CD14-positive monocyte (primary cell): ENCODE results near the gene ZNF202. TPM values are rescaled to one million over a fixed set of nuclear protein-coding genes. Genes with fewer than 3 reads are reported as not detected.

Experiments
- DNase-seq, 3 donors: peaks; one replicate each; pipeline ENCODE4 v3.0.0-alpha.2; 2011 to 2022
- H2AFZ ChIP-seq: 2 replicates; pipeline ENCODE4 v1.6.0; 2012; ENCODE audit warnings: mild to moderate bottlenecking, low read depth, low read length, inconsistent platforms; ENCODE audit not compliant: insufficient read depth, poor library complexity, severe bottlenecking
- H3K27ac ChIP-seq, 2 donors: 1 replicate in 1 of 2; 2 replicates in 1 of 2; pipeline ENCODE4 v1.5.1; 2012 to 2013; ENCODE audit warnings: low read length in 2 of 2, control low read depth in 1 of 2, inconsistent platforms in 1 of 2, low read depth in 1 of 2, mild to moderate bottlenecking in 1 of 2
- H3K27me3 ChIP-seq, 2 donors: one replicate each; pipeline versions ENCODE4 v1.6.0 to v1.6.1; 2011 to 2013; ENCODE audit warnings: low read length in 2 of 2; ENCODE audit not compliant: control insufficient read depth in 2 of 2, insufficient read depth in 2 of 2
- H3K36me3 ChIP-seq, 2 donors: replicated peaks in 1 of 2; 1 replicate in 1 of 2; 2 replicates in 1 of 2; pipeline versions ENCODE4 v1.5.1 to v1.6.1; 2012 to 2013; ENCODE audit warnings: low read length in 2 of 2, control low read depth in 1 of 2, inconsistent platforms in 1 of 2, mild to moderate bottlenecking in 1 of 2; ENCODE audit not compliant: insufficient read depth in 2 of 2, control insufficient read depth in 1 of 2
- H3K4me1 ChIP-seq, 2 donors: 1 replicate in 1 of 2; 2 replicates in 1 of 2; pipeline versions ENCODE4 v1.5.1 to v1.6.1; 2012 to 2013; ENCODE audit warnings: low read length in 2 of 2, control low read depth in 1 of 2, inconsistent platforms in 1 of 2, mild to moderate bottlenecking in 1 of 2, moderate library complexity in 1 of 2; ENCODE audit not compliant: insufficient read depth in 2 of 2, control insufficient read depth in 1 of 2
- H3K4me2 ChIP-seq: replicated peaks from 2 replicates; pipeline ENCODE3; 2012; ENCODE audit warnings: low read length, moderate library complexity, mild to moderate bottlenecking; ENCODE audit not compliant: poor library complexity, severe bottlenecking; ENCODE audit errors: extremely low read depth
- H3K4me3 ChIP-seq, 3 experiments: fragments of 200-600 bp in 1 of 3; sonication (generic) in 1 of 3; replicated peaks in 1 of 3; 1 replicate in 2 of 3; 2 replicates in 1 of 3; pipeline ENCODE4 v1.5.1; 2011 to 2013; ENCODE audit warnings: low read length in 3 of 3, mild to moderate bottlenecking in 3 of 3, control low read depth in 2 of 3, low read depth in 2 of 3, inconsistent platforms in 1 of 3, moderate library complexity in 1 of 3
- H3K79me2 ChIP-seq: 2 replicates; pipeline ENCODE4 v1.6.0; 2012; ENCODE audit warnings: mild to moderate bottlenecking, control low read depth, inconsistent platforms, low read length, moderate library complexity; ENCODE audit not compliant: insufficient read depth
- H3K9ac ChIP-seq: 2 replicates; pipeline ENCODE4 v1.6.0; 2017; ENCODE audit warnings: low read length, mild to moderate bottlenecking; ENCODE audit not compliant: insufficient read depth, poor library complexity, severe bottlenecking
- H3K9me3 ChIP-seq, 2 donors: replicated peaks in 1 of 2; 1 replicate in 1 of 2; 2 replicates in 1 of 2; pipeline versions ENCODE4 v1.5.1 to v1.6.1; 2012 to 2013; ENCODE audit warnings: low read length in 2 of 2, control low read depth in 1 of 2; ENCODE audit not compliant: control insufficient read depth in 1 of 2, insufficient read depth in 1 of 2
- H4K20me1 ChIP-seq: 2 replicates; pipeline ENCODE4 v1.6.0; 2012; ENCODE audit warnings: mild to moderate bottlenecking, low read length, control low read depth, moderate library complexity; ENCODE audit not compliant: insufficient read depth
- H3K27ac Mint-ChIP-seq, 7 donors: one replicate each; pipeline ENCODE4 v1.8.0; 2020; ENCODE audit warnings: mild to moderate bottlenecking in 7 of 7, mixed read lengths in 7 of 7, moderate library complexity in 6 of 7, inconsistent platforms in 2 of 7
- H3K27me3 Mint-ChIP-seq, 3 donors: one replicate each; pipeline ENCODE4 v1.8.0; 2021 to 2022; ENCODE audit warnings: low read depth in 3 of 3, mild to moderate bottlenecking in 3 of 3, mixed read lengths in 3 of 3, moderate library complexity in 3 of 3, inconsistent platforms in 1 of 3
- H3K36me3 Mint-ChIP-seq, 2 donors: one replicate each; pipeline ENCODE4 v1.8.0; 2020; ENCODE audit warnings: mixed read lengths in 2 of 2, inconsistent platforms in 1 of 2, mild to moderate bottlenecking in 1 of 2
- H3K4me1 Mint-ChIP-seq: one replicate; pipeline ENCODE4 v1.8.0; 2020; ENCODE audit warnings: mild to moderate bottlenecking, mixed read lengths
- H3K4me3 Mint-ChIP-seq, 2 donors: one replicate each; pipeline ENCODE4 v1.8.0; 2020; ENCODE audit warnings: mild to moderate bottlenecking in 2 of 2, mixed read lengths in 2 of 2, moderate library complexity in 1 of 2
- H3K9me3 Mint-ChIP-seq, 7 donors: one replicate each; pipeline ENCODE4 v1.8.0; 2020 to 2022; ENCODE audit warnings: mixed read lengths in 7 of 7, mild to moderate bottlenecking in 6 of 7, moderate library complexity in 6 of 7, inconsistent platforms in 2 of 7
- WGBS: methylation state at CpG from one replicate; pipeline ENCODE4 v1.1.5; 2013; ENCODE audit warnings: missing lambda C conversion rate; ENCODE audit not compliant: insufficient coverage; 5-methylcytosine and 5-hydroxymethylcytosine counted together
- intact Hi-C, 2 donors: fragments of 100-400 bp; cut with micrococcal nuclease; formaldehyde crosslinking; loops; one replicate each; pipeline versions ENCODE4 v1.15.0 to v1.15.1; 2023
- polyA plus RNA-seq, 3 donors: library from polyadenylated mRNA; depleted of rRNA in 1 of 3; unstranded in 2 of 3; stranded (reverse) in 1 of 3; fragments of 300-500 nt in 2 of 3; fragments of >200 nt in 1 of 3; fragmentation: Illumina TruSeq in 2 of 3; gene quantifications; 1 replicate in 2 of 3; 2 replicates in 1 of 3; pipeline ENCODE4 v1.2.3, GENCODE V29; 2012 to 2021
- TF ChIP-seq, protein P1 (sequence below): fragments of 200-600 bp; IDR thresholded peaks from one replicate; pipeline ENCODE4 v1.8.0; 2022; ENCODE audit warnings: antibody characterized with exemption, mild to moderate bottlenecking

Gene ZNF202
- polyA plus RNA-seq, 3 donors, result 1.5 to 6.6 (median 1.9) TPM

DNA sequence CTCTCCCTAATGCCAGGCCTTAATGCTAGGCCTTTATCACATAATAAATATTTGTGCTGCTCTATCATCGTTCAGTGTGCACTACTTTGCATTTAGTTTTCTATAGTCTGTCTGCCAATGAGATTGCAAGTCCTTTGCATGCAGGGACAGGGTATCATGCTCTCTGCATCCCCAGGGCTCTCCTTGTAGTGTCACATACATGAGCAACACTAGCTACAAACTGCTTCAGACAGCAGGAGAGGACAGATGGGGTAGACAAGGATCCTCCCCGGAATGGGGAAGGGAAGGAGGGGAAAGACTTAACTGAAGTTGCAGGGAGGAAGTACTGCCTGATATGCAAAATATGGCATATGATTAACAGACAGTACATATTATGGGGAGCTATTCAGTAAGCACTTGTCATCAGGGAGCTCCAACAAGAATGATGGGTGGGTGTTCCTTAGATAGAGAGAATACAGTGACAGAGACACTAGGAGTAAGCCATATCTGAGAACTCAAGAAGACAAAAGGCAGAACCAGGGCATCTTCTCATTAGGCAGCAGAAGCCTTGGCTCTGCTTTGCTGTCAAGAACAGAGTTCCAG lies 42.8 kb downstream of the ZNF202 start:
- WGBS, result 40% methylated on average over 2 of the region's 2 CpGs
- Histone ChIP-seq H3K4me1 (no peaks in the 10 kb centered on the region), H3K4me3 (no peak overlapping the region), H3K27ac (no peak overlapping the region), H3K36me3 (no peaks in the 10 kb centered on the region), H3K9me3 (no peaks in the 10 kb centered on the region), H3K9ac (no peak overlapping the region), H3K27me3 (no peaks in the 10 kb centered on the region), H3K4me2 (no peak overlapping the region), H3K79me2 (no peaks in the 10 kb centered on the region), H2AFZ (no peak overlapping the region), H4K20me1 (no peaks in the 10 kb centered on the region)
- no peak overlapping the region for H3K4me3 Mint-ChIP-seq
- TF ChIP-seq, protein P1, sequence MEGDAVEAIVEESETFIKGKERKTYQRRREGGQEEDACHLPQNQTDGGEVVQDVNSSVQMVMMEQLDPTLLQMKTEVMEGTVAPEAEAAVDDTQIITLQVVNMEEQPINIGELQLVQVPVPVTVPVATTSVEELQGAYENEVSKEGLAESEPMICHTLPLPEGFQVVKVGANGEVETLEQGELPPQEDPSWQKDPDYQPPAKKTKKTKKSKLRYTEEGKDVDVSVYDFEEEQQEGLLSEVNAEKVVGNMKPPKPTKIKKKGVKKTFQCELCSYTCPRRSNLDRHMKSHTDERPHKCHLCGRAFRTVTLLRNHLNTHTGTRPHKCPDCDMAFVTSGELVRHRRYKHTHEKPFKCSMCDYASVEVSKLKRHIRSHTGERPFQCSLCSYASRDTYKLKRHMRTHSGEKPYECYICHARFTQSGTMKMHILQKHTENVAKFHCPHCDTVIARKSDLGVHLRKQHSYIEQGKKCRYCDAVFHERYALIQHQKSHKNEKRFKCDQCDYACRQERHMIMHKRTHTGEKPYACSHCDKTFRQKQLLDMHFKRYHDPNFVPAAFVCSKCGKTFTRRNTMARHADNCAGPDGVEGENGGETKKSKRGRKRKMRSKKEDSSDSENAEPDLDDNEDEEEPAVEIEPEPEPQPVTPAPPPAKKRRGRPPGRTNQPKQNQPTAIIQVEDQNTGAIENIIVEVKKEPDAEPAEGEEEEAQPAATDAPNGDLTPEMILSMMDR, result no peak
- DNase-seq, result no peak
- intact Hi-C loops, result no loop called here
- no peaks in the 10 kb centered on the region for H3K9me3 Mint-ChIP-seq
- no peaks in the 10 kb centered on the region for H3K36me3 Mint-ChIP-seq
- peaks cover 2 to 5% (median 4%) of the 10 kb centered on the region in 3 donors for H3K27me3 Mint-ChIP-seq
- H3K27ac Mint-ChIP-seq, result peak overlapping the region in 2 of 7 donors; percentile 46 to 51
- peaks cover 11% of the 10 kb centered on the region for H3K4me1 Mint-ChIP-seq

DNA sequence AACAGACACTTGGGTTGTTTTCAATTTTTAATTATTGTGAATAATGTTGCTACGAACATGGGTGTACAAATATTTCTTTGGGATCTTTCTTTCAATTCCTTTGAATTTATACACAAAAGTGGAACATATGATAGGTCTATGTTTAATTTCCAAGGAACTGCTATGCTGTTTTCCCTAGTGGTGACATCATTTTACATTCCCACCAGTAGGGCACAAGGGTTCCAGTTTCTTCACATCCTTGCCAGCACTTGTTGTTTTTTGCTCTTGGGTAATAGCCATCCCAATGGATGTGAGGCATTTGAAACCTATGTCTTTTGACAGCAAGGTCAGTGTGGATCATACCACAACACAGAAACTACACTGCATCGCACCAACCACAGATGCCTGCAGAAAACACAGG lies 45.3 kb downstream of the ZNF202 start:
- TF ChIP-seq, protein P1, result no peak
- Histone ChIP-seq H3K4me3 (no peak overlapping the region), H3K9ac (no peak overlapping the region), H3K27me3 (no peaks in the 10 kb centered on the region), H3K4me2 (no peak overlapping the region), H2AFZ (no peak overlapping the region), H3K79me2 (no peaks in the 10 kb centered on the region), H3K27ac (no peak overlapping the region), H3K36me3 (no peaks in the 10 kb centered on the region), H4K20me1 (no peaks in the 10 kb centered on the region), H3K4me1 (no peaks in the 10 kb centered on the region), H3K9me3 (no peaks in the 10 kb centered on the region)
- H3K4me3 Mint-ChIP-seq, result no peak overlapping the region
- H3K9me3 Mint-ChIP-seq, result no peaks in the 10 kb centered on the region
- H3K4me1 Mint-ChIP-seq, result peaks cover 11% of the 10 kb centered on the region
- DNase-seq, result no peak
- H3K36me3 Mint-ChIP-seq, result no peaks in the 10 kb centered on the region
- intact Hi-C loops, result no loop called here
- no peak overlapping the region for H3K27ac Mint-ChIP-seq
- WGBS, result no CpG with 5 or more reads among the region's 2 CpGs
- peaks cover 2 to 4% (median 4%) of the 10 kb centered on the region in 3 donors for H3K27me3 Mint-ChIP-seq
